Progenitor cell of endocrine pancreas (in vitro differentiated cells): Measurements from ENCODE around the gene CELF4. TPM values are rescaled to one million over a fixed set of nuclear protein-coding genes. Genes with fewer than 3 reads are reported as not detected.
"Not testable (repeated sequence)": the region's sequence is repeated elsewhere in the genome, so short reads cannot be mapped to it uniquely, and the experiment has no call there.

Source experiments
- DNase-seq: peaks from one replicate; pipeline ENCODE4 v3.0.0; 2021; ENCODE audit warnings: low spot score; ENCODE audit not compliant: unreplicated experiment
- H3K27ac Mint-ChIP-seq: 2 replicates; pipeline ENCODE4 v1.8.0; 2021; ENCODE audit warnings: mild to moderate bottlenecking, moderate library complexity, mixed read lengths
- H3K27me3 Mint-ChIP-seq: 2 replicates; pipeline ENCODE4 v1.8.0; 2021; ENCODE audit warnings: mixed read lengths
- H3K36me3 Mint-ChIP-seq: 2 replicates; pipeline ENCODE4 v1.8.0; 2022; ENCODE audit warnings: mixed read lengths; ENCODE audit not compliant: insufficient read depth
- H3K4me1 Mint-ChIP-seq: 2 replicates; pipeline ENCODE4 v1.8.0; 2021; ENCODE audit warnings: low read depth, mixed read lengths
- H3K4me3 Mint-ChIP-seq: 2 replicates; pipeline ENCODE4 v1.8.0; 2021; ENCODE audit warnings: low read depth, mild to moderate bottlenecking, moderate library complexity, mixed read lengths
- H3K9me3 Mint-ChIP-seq: 2 replicates; pipeline ENCODE4 v1.8.0; 2021; ENCODE audit warnings: low read depth, mixed read lengths
- total RNA-seq: library from RNA; stranded (reverse); gene quantifications from 2 replicates; pipeline ENCODE4 v1.2.1, GENCODE V29; 2021
- TF ChIP-seq, protein P1 (sequence below): fragments of 200-600 bp; sonication (generic); IDR thresholded peaks from one replicate; pipeline ENCODE4 v1.5.0; 2021; ENCODE audit warnings: antibody characterized with exemption, mild to moderate bottlenecking; ENCODE audit not compliant: unreplicated experiment

The CELF4 gene
- total RNA-seq, 1 donor from 2014 or later: 4.6 TPM

- TF ChIP-seq, protein P1, sequence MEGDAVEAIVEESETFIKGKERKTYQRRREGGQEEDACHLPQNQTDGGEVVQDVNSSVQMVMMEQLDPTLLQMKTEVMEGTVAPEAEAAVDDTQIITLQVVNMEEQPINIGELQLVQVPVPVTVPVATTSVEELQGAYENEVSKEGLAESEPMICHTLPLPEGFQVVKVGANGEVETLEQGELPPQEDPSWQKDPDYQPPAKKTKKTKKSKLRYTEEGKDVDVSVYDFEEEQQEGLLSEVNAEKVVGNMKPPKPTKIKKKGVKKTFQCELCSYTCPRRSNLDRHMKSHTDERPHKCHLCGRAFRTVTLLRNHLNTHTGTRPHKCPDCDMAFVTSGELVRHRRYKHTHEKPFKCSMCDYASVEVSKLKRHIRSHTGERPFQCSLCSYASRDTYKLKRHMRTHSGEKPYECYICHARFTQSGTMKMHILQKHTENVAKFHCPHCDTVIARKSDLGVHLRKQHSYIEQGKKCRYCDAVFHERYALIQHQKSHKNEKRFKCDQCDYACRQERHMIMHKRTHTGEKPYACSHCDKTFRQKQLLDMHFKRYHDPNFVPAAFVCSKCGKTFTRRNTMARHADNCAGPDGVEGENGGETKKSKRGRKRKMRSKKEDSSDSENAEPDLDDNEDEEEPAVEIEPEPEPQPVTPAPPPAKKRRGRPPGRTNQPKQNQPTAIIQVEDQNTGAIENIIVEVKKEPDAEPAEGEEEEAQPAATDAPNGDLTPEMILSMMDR: no peak
- Mint-ChIP-seq H3K27ac (no peak overlapping the region), H3K9me3 (no peaks in the 10 kb centered on the region), H3K27me3 (peaks cover 47% of the 10 kb centered on the region), H3K4me1 (no peaks in the 10 kb centered on the region), H3K4me3 (no peak overlapping the region), H3K36me3 (no peaks in the 10 kb centered on the region)
- no peak for DNase-seq
Measured at GRCh38 chr18:37465958-37466357, 99.6 kb downstream of the CELF4 start.

DNA sequence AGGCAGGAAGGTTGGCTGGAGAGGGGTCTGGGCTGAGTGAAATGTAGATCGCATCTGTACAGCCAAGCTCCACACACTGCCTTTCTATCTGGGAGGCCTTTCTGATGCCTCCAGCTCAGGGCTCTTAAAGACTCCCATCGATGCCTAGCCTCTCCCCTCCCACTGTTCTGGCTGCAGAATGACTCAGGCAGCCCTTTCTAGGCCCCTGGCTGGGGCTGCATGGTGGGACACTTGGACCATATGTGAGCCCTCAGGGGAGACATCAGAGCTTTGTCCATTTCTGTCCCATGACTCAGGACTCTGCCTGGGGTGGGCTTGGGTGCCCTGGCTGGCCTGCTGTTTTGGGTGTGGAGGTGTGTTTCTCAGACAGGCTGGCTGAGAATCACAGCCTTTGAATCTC, 101.3 kb downstream of the CELF4 start:
- Mint-ChIP-seq H3K27ac (no peak overlapping the region), H3K4me1 (no peaks in the 10 kb centered on the region), H3K36me3 (no peaks in the 10 kb centered on the region), H3K4me3 (no peak overlapping the region), H3K27me3 (peaks cover 42% of the 10 kb centered on the region), H3K9me3 (no peaks in the 10 kb centered on the region)
- TF ChIP-seq, protein P1: no peak
- no peak for DNase-seq

DNA sequence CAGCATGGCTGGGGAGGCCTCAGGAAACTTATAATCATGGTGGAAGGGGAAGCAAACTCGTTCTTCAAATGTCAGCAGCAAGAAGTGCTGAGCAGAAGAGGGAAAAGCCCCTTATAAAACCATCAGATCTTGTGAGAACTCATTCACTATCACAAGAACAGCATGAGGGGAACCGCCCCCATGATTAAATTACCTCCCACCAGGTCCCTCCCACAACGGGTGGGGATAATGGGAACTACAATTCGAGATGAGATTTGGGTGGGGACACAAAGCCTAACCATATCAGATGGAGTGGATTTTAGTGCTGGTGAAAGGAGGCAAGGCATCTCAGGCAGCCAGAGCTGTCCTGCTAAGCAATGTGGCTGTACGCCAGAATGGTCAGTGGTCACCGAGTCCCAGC, 104.3 kb downstream of the CELF4 start:
- not testable (repeated sequence) for DNase-seq, H3K27ac Mint-ChIP-seq, H3K4me3 Mint-ChIP-seq, H3K4me1 Mint-ChIP-seq, H3K9me3 Mint-ChIP-seq, H3K36me3 Mint-ChIP-seq
- H3K27me3 Mint-ChIP-seq: peaks cover 29% of the 10 kb centered on the region

- TF ChIP-seq, protein P1: no peak
Measured at GRCh38 chr18:37460604-37461003, 105.0 kb downstream of the CELF4 start.

DNA sequence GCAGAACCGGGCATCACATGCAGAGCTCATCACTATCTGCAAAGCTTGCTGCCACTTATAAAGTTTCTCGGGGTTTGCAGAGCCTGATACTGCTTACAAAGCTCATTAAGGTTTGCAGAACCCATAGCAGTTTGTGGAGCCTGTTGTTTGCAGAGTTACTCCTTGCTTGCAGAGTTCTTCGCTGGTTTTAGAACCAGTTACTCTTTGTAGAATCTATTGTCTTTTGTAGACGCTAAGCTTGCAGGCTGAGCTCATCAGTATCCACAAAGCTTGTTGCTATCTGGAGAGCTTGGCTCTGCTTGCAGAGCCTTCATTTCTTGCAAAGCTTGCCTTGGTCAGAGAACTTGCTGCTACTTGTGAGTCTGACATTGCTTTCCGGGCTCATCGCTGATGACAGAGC, 106.9 kb downstream of the CELF4 start:
- no peak for DNase-seq
- no peak overlapping the region for H3K4me3 Mint-ChIP-seq
- H3K27ac Mint-ChIP-seq: no peak overlapping the region
- peaks cover 7% of the 10 kb centered on the region for H3K4me1 Mint-ChIP-seq
- no peaks in the 10 kb centered on the region for H3K36me3 Mint-ChIP-seq
- H3K9me3 Mint-ChIP-seq: no peaks in the 10 kb centered on the region
- peaks cover 16% of the 10 kb centered on the region for H3K27me3 Mint-ChIP-seq
- TF ChIP-seq, protein P1: no peak

More at GRCh38 chr18:37460604-37461003, 105.0 kb downstream of the CELF4 start:
- H3K27ac Mint-ChIP-seq: no peak overlapping the region
- H3K4me3 Mint-ChIP-seq: no peak overlapping the region
- peaks cover 7% of the 10 kb centered on the region for H3K4me1 Mint-ChIP-seq
- no peak for DNase-seq
- no peaks in the 10 kb centered on the region for H3K36me3 Mint-ChIP-seq
- H3K9me3 Mint-ChIP-seq: no peaks in the 10 kb centered on the region
- peaks cover 23% of the 10 kb centered on the region for H3K27me3 Mint-ChIP-seq

GRCh38 chr18:37457753-37458152, 107.8 kb downstream of the CELF4 start:
- Mint-ChIP-seq H3K36me3 (no peaks in the 10 kb centered on the region), H3K27me3 (peaks cover 19% of the 10 kb centered on the region), H3K9me3 (no peaks in the 10 kb centered on the region), H3K4me1 (peaks cover 11% of the 10 kb centered on the region), H3K27ac (no peak overlapping the region), H3K4me3 (no peak overlapping the region)
- TF ChIP-seq, protein P1: no peak
- DNase-seq: no peak
